HG03342 (cell line): ENCODE results near the gene TREX2.

ENCODE experiments used
- ATAC-seq: cut with Tn5 transposase; IDR thresholded peaks from one replicate; pipeline ENCODE4 v1.9.1; 2021; ENCODE audit warnings: mild to moderate bottlenecking, moderate library complexity; ENCODE audit not compliant: unreplicated experiment

TREX2 gene

DNA sequence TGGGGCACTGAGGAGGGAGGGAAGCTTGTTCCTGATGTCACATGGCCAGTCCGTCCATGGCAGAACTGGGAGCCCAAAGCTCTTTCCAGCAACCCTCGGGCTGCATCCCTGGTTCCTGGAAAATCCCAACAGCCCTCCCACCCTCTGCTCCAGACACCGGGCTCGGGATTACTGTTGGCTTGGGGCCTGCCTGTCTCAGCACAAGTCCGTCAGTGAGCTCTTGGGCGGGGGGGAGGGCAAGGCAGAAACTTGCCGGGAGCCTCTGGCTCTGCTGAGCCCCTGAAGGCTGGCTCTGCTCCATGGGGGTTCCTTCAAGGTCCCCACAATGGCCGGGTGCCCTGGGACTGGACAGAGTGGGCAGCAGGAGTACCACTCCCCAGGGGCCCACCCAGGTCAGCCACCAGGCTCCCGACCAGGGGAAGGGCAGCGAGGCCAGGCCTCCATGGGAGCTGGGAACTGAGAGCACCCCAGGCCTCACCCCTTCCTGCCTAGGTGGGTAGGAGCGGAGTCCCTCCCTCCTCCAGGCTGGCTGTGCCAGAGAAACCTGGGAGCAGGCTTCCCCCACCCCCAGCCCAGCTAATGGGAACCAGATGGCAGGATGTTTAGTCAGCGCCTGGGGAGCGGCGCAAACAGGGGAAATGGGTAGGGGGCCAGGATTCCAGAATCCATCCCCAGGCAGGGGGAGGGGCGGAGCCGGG is 31.0 kb upstream of the TREX2 start:
- no peak for ATAC-seq

DNA sequence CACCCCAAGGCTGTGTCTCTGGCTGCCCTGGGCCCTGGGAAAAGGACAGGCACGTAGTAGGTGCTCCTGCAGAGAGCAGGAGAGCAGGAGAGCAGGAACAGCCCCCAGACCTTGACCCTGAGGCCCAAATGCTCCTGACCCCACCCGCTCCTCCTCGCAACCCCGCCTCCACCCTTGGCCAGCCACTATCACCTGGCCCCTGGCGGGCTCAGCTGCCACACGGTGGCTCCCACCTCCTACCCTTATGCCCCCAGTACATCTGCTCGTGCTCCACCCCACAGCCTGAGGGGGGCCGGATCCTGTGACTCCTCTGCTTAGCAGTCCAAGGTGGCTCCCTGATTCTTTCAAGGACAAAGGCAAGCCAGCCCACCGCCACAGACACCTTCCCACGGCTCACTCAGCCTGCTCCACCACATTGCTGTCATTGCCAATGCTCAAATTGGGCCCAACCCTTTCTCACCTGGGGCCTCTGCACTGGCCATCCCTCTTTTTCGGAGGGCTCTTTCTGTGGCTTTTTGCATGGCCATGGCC is 30.0 kb upstream of the TREX2 start:
- no peak for ATAC-seq

DNA sequence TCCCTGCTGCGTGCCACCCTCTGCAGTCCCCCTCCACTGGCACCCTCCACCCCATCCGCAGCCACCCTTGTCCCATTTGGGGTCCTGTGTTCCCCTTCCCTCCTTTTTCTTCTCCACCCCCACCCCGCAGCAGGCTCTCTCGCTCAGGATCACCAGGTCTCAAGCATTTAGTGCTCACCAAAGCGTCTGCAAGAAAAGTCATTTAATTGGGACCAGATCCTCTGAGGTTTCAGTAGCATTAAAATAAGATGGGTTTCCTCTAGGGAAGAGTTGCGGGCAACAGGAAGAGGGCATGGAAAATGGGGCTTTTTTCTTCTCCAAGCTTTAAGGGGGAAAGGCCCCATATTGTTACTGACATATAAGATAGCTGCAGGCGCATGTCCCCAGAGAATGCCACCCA is 29.4 kb upstream of the TREX2 start:
- ATAC-seq = no peak

DNA sequence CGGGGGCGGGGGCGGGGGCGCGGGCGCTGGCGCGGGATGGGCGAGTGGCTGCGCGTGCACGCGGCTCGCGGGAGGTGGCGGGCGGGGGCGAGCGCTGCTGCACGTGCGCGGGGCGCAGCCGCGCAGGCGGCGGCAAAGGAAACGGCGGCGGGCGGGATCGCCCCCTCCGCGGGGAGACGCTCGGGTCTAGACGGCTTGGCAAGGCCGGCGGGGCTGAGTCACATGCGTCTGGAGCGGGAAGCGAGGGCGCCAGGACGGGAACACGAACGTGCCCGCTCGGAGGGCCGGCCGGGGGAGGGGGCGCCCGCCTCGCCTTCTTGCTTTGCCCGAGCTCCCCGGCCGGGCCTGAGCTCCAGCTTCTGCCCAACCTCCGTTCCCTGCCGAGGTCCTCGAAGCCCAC is 28.9 kb upstream of the TREX2 start:
- no peak for ATAC-seq

DNA sequence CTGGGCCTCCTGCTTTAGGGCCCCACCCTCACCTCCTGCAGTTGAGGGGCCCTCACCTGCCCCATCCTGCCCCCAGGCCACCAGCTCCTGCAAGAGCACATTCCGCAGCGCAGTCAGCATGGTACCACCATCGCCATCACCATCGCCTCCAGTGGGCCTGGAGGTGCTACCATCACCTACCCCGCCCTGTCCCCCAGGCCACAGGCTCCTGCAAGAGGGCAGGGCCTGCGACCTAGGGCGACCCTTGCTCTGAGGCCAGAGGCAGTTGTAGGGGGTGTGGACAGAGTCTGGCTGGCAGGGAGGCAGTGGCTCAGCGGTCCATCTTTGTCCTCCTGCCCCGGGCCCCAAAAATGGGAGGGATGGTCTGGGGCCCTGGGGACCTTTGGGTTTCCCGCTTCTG is 28.4 kb upstream of the TREX2 start:
- ATAC-seq = no peak

DNA sequence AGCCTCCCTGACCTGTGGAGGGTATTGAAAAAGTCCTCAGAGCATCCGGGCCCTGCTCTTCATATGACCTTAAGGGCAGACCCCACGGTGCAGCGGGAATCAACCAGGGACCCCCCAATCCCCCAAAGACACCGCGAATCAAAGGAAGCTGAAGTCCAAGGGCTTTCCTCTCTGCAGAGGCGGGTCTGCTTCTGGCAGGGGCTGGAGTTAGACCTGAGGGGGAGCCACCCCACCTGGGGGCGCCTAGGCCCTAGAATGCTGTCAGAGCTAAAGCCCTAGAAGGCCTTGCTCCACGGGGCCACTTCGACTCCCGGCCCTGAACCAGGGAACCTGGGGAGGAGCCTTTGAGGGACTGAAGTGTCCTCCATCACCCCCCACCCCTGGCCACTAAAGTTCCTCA is 27.3 kb upstream of the TREX2 start:
- ATAC-seq = no peak

DNA sequence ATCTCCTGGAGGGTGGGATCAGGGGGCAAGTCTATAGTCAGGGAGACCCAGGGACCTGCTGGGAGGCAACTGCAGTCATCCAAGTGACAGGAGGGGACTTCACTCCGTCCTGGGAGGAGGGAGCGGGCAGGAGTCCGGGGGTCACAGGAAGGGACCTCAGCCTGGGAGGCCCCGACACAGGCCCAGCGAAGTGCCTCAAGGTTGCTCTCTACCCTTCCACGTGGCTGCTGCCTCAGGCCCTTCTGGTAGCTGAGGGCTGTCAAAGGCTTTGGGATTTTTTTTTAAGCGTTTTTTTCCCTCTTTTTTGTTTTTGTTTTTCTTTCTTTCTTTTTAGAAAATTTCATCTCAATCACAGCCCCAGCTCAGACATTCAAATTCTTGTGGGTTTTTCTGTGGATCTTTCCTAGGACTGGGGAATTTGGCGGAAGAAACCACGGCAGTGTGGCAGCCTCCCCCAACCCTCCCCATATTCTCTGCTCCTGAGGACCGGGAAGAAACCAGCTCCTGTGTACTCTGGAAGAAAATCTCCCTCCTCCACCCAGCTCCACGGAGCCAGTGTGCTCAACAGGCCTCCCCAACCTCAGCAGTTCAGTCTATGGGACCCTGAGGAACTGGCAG is 25.9 kb upstream of the TREX2 start:
- no peak for ATAC-seq

DNA sequence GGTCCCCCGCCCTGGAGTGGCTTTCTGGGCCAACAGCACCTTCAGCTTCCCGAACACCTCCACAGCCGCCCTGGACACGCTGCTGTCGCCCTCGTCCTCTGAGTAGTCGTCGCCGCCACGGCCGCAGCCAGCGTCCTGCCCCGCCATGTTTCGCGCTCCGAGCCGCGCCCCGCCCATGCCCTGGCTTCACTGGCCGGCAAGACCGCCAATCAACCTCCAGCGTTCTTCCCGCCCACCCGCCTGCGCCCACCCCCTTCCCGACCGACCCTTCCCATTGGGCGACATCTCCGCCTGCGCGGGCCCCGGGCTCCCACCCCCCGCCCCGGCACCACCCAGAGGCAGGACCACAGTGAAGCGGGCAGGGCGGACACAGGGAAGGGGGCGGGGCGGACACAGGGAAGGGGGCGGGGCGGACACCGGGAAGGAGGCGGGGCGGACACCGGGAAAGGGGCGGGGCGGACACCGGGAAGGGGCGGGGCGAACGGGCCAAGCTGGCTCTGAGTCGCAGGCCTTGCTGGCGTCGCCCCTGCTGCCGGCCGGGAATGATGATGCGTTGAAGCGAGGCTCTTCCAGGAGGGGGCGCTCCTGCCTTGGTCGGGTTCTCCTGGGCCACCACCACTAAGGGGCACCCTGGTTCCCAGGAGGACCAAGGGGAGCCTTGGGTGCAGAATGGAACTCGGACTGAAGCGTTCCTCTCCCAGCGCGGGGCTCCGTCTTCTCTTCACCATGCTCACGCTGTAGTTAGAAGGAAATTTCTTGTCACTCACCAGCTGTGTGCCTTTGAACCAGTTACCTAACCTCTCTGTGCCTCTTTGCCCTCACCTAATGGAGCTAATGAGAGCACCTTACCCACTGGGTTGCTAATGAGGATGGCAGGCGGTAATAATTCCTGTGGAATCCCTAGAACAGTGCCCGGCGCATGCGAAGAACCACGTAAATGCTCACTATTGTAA is 24.8 kb upstream of the TREX2 start, which contains the start of gene HAUS7:
HAUS7 (minus strand) TSS at position 166 of the 953 bp plus-strand sequence; CDS start at position 147, 19 bp downstream.
- peak; percentile 80 for ATAC-seq

DNA sequence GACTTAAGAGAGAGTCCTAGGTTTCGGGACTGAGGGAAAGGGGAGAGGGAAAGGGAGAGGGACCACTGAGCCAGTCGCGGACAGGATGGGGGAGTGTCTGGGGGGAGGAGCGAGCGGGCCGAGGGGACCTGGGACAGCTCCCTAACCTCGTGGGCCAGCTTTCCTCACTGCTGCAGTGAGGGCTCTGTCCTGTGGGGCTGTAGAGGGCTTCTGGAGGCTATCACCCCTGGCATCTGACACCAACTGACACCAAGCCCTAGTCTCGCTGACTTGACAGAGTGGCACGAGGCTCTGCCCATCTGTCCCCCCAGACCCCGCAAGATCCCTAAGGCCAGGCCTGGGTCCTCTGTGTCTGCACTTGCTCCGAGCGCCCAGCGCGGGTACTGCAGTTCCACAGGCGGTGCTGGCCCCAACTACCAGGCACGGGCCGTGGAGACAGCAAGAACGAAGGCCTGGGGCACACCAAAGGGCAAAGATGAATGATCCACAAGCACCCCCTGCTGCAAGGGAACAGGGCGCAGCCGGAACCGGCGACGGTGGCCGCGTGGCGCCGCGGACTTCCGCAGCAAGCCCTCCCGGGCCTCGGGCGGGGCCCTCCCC is 24.1 kb upstream of the TREX2 start:
- ATAC-seq = peak; percentile 31

DNA sequence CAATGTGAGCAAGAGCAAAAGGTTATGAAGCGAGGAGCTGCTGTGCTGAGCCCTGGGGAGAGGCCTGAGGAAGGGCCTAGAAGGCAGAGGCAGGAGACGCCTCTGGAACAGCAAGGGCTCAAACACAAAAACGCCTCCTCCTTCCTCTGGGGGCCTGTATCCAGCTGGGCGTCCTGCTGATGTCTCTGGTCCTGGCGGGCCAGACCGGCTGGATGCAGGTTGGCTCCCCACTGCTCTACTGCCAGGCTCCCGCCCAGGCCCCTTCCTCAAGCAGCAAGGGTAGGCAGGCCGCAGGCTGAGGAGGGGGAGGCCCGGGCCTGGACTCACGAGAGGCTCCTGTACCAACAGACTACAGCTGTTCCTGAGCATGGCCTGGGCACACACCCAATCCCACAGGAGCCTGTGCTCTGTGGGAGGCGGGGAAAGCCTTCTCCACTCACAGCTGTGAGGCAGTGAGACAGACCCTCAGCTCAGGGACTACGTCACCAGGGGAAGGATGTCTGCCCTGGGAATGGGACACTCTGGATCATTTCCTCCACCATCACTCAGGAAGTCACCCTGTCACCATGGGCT is 22.2 kb upstream of the TREX2 start:
- ATAC-seq = no peak

DNA sequence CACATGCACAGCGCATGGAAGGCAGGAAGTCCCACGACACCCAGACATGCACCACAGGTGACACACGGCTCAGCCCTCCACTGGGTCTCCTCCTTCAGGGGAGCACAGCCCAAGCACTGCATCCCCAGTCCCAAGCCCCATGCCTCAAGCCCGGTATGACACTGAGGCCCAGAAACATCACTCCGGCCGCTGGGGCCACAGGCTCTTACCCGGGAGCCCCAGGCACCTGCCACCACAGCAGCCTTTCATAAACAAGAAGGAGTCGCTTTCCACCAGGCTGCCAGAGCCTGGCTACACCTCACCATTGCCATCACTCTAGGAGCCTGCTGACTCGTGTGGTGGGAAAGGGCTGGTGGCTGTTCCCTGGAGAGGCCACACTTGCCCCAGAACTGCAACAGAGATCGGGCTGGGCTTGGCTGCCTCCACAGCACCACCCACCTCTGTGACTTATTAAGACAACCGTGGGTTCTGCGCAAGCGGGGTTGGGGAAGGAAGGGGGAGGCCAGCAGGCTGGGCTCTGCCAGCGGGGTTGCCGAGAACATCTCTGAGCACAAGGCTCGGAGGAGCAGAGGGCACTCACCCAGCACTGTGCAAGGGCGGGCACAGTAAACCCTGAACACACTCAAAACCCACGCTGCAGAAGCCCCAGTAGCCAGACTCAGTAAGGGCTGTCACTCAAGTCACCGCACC is 20.0 kb upstream of the TREX2 start:
- no peak for ATAC-seq

DNA sequence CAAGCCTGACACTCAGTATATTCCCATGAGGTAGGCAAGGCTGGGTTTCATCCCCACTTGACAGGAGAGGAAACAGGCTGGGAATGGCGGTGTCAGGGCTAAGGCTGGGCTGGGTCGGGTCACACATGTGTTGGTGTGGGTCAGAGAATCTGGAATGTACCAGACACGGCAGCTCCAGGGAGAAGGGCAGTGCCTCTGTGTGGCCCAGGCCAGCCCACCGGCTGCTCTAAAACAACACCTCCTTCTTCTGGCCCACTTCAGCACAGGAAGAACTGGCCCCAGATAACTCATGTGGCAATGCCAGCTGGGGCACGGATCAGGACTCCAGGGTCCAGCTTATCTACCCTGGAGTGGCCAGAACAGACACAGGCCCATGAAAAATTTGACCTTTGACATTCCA is 18.3 kb upstream of the TREX2 start:
- ATAC-seq = no peak

DNA sequence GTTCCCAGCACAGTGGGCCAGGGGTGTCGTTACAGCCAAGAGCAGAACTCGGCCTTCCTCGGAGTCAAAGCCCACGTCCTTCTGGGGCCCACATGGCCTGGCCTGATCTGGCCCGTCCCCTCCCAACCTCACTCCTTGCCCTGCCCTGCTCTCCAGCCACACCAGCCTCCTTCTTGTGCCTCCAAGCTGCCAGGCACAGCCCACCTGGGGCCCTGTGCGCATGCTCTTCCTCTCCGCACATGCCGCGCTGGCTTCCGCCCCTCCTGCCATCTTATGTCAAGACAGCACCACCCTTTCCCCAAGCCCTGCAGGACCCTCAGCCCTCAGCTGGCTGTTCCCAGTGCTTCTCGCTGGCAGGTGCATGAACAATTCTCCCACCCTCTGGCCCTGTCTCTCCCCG is 17.7 kb upstream of the TREX2 start:
- no peak for ATAC-seq

DNA sequence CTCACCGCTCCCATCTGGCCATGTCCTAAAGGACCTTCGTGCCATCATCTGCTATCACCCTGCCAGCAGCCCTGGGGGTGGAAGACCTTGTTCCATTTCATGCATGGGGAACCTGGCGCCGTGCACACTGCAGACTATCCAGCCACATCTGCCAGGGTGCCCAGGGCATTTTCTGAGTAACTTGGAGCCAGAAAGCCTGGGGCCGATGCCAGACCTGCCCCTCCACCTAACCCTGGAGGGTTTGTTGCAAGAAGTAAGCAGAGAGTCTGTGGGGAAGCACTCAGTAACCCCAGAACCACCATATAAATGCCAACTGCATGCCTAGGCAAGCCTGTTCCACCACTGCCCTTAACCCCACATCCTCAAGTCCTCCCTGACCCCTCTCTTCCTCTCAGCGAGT is 17.2 kb upstream of the TREX2 start:
- no peak for ATAC-seq

DNA sequence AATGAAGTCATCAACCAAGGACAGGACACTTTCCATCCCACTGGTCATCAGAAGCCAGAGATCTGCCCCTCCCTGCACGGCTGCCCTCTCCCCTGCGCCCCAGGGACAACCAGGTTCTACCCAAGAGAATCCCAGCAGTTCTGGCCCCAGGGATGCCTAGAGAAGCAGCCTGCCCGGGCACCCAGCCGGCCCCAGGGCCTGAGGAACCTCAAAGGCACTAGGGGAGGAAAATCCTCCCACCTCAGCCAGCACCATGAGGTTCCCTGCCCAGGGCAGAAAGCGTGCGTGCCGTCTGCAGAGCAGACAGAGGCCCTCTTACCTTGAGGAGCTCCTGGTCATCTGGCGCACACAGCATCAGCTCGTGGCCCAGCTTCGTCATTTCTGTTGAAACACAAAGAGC is 16.4 kb upstream of the TREX2 start:
- ATAC-seq = no peak

DNA sequence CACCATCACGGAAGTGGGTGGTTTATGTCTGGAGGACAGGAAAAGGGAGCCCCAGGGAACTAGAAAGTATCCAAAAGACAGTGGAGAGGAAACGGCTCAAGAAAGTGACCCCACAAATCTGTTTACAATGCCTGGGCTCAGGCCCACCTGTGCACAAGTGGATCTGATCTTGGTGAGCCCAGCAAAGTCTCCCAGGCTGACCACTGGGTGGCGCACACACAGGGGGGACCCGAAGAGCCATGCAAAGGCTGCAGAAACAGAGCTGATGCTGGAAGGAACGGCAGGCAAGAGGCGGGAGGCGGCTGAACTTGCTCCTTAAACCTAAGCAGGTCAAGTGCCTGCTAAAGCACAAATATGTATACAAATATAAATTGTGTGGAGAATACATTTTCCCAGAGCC is 15.0 kb upstream of the TREX2 start:
- ATAC-seq = no peak

DNA sequence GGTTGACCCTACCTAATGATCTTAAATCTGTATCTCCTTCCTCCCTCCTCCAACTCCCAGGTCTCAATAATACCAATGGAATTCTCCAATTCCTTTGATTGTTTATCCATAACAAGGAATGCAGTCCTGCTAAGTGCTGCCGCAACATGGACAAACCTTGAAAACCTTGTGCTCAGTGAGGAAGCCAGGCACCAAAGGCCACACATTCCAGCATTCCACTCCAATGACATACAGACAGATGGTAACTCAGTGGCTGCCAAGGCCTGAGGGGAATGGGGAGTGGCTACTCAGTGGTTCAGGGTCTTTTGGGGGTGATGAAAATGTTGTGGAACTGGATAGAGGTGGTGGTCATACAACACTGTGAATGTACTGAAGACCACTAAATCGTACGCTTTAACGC is 14.1 kb upstream of the TREX2 start:
- no peak for ATAC-seq

DNA sequence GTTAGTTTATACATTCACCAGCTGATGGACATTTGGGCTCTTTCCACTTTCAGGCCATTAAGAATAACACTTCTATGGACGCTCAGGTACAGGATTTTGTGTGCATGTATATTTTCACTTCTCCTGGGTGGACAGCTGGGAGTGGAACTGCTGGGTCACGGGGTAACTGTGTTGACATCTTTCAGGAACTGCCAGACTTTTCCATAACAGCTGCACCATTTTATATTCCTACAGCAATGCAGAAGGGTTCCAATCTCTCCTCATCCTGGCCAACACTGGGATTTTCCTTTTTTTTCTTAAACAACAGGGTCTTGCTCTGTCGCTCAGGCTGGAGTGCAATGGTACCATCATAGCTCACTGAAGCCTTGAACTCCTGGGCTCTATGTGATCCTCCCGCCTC is 12.6 kb upstream of the TREX2 start:
- no peak for ATAC-seq

DNA sequence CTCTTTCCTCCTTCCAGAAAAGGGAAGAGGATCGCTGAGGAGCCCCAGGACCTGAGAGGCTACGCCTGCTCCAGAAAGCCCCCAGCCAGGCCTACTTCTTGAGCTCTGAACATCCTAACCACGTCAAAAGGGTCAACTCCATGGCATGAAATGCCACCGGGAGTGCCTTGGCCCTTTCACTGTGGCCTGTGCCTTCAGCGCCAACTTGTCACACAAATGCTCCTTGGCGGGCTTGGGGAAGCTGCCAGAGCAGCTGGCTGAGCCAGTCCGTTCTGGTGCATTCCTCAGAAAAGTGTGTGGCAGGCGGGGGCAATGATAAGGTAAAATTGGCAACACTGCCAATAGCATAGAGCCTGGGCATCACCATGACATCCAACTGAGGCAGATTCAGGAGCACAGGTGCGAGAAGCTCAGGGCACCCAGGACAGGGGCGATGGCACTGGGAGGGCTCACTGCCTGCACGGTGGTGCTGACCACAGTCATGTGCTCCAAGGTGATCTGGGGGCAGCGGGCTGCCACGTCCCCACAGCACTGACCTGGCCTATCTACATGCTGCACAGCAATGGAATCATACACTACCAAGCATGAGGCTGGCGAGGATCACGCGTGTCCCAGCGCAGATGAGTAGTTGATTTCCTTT is 12.1 kb upstream of the TREX2 start:
- ATAC-seq = no peak
